Measurements from ENCODE around the gene PCDH9.
A peak's percentile ranks its signal among the peaks of the same experiment; 100 is the strongest.

The PCDH9 gene

GRCh38 chr13:67048084-67048820, 181.9 kb downstream of the PCDH9 start:
- no peak for DNase-seq (ENCODE audit: low read depth in 2 of 2, low spot score in 1 of 2)

- DNase-seq (ENCODE audit: low read depth in 2 of 2, low spot score in 1 of 2), result no peak
These were observed 184.8 kb downstream of the PCDH9 start for GRCh38 chr13:67045357-67045756.

GRCh38 chr13:67043901-67044300, 186.2 kb downstream of the PCDH9 start:
- DNase-seq (ENCODE audit: low read depth in 2 of 2, low spot score in 1 of 2), result no peak

- no peak for DNase-seq (ENCODE audit: low read depth in 2 of 2, low spot score in 1 of 2)
These were observed 187.6 kb downstream of the PCDH9 start for GRCh38 chr13:67042556-67042955.

GRCh38 chr13:67036699-67037457, 193.3 kb downstream of the PCDH9 start:
- DNase-seq (ENCODE audit: low read depth in 2 of 2, low spot score in 1 of 2), result no peak

GRCh38 chr13:67033170-67033569, 197.0 kb downstream of the PCDH9 start:
- DNase-seq (ENCODE audit: low read depth in 2 of 2, low spot score in 1 of 2), result no peak

- DNase-seq (ENCODE audit: low read depth in 2 of 2, low spot score in 1 of 2), result no peak
These were observed 206.8 kb downstream of the PCDH9 start for GRCh38 chr13:67023130-67023876.

GRCh38 chr13:67018775-67019174, 211.4 kb downstream of the PCDH9 start:
- DNase-seq (ENCODE audit: low read depth in 2 of 2, low spot score in 1 of 2), result no peak

- no peak for DNase-seq (ENCODE audit: low read depth in 2 of 2, low spot score in 1 of 2)
These were observed 212.9 kb downstream of the PCDH9 start for GRCh38 chr13:67017276-67017675.

- DNase-seq (ENCODE audit: low read depth in 2 of 2, low spot score in 1 of 2), result no peak
These were observed 214.0 kb downstream of the PCDH9 start for GRCh38 chr13:67015976-67016600.

- DNase-seq (ENCODE audit: low read depth in 2 of 2, low spot score in 1 of 2), result no peak
These were observed 215.7 kb downstream of the PCDH9 start for GRCh38 chr13:67014399-67014798.

GRCh38 chr13:67013709-67014108, 216.4 kb downstream of the PCDH9 start:
- DNase-seq (ENCODE audit: low read depth in 2 of 2, low spot score in 1 of 2), result no peak

GRCh38 chr13:67008075-67008668, 222.0 kb downstream of the PCDH9 start:
- no peak for DNase-seq (ENCODE audit: low read depth in 2 of 2, low spot score in 1 of 2)

- DNase-seq (ENCODE audit: low read depth in 2 of 2, low spot score in 1 of 2), result no peak
These were observed 225.6 kb downstream of the PCDH9 start for GRCh38 chr13:67004511-67004910.

GRCh38 chr13:67003743-67004142, 226.4 kb downstream of the PCDH9 start:
- DNase-seq (ENCODE audit: low read depth in 2 of 2, low spot score in 1 of 2), result no peak

GRCh38 chr13:67001363-67001762, 228.8 kb downstream of the PCDH9 start:
- DNase-seq (ENCODE audit: low read depth in 2 of 2, low spot score in 1 of 2), result no peak

GRCh38 chr13:66996503-66996902, 233.6 kb downstream of the PCDH9 start:
- no peak for DNase-seq (ENCODE audit: low read depth in 2 of 2, low spot score in 1 of 2)

GRCh38 chr13:66995203-66995611, 234.9 kb downstream of the PCDH9 start:
- no peak for DNase-seq (ENCODE audit: low read depth in 2 of 2, low spot score in 1 of 2)

- no peak for DNase-seq (ENCODE audit: low read depth in 2 of 2, low spot score in 1 of 2)
These were observed 235.5 kb downstream of the PCDH9 start for GRCh38 chr13:66994517-66995202.

GRCh38 chr13:66994097-66994496, 236.0 kb downstream of the PCDH9 start:
- peak in 1 of 2 donors; percentile 1 for DNase-seq (ENCODE audit: low read depth in 2 of 2, low spot score in 1 of 2)
